A673 (cell line): Measurements from ENCODE around the gene PRR14L. TPM values are rescaled to one million over a fixed set of nuclear protein-coding genes. Genes with fewer than 3 reads are reported as not detected.

Experiments
- BruUV-seq: library from RNA; stranded (reverse); fragments of 400-500 nt; replicated peaks from 2 replicates; lab custom pipeline; 2021; lab: Mats Ljungman, UMichigan
- CTCF ChIA-PET: fragments of 300-600 bp; sonication (Branson Sonifier 250); formaldehyde crosslinking; loops from one replicate; lab custom pipeline; 2022; ENCODE audit warnings: antibody characterized with exemption; lab: Charles Lee
- POLR2A ChIA-PET: fragments of 300-600 bp; sonication (Branson Sonifier 250); formaldehyde crosslinking; loops from one replicate; lab custom pipeline; 2022; ENCODE audit warnings: antibody characterized with exemption; ENCODE audit not compliant: low non-redundant PET; lab: Charles Lee
- DNase-seq: peaks from one replicate; pipeline ENCODE4 v3.0.0-alpha.2; 2015; ENCODE audit warnings: low spot score
- H3K27ac ChIP-seq: fragments of 200-600 bp; sonication (generic); 2 replicates; pipeline ENCODE4 v1.5.1; 2016; ENCODE audit warnings: mixed run types, low read depth, mild to moderate bottlenecking, mixed read lengths, antibody characterized with exemption, low read length; ENCODE audit not compliant: poor library complexity, severe bottlenecking
- H3K27me3 ChIP-seq: fragments of 200-600 bp; sonication (generic); replicated peaks from 2 replicates; pipeline ENCODE4 v1.6.1; 2017; ENCODE audit warnings: mixed run types, low read depth, mild to moderate bottlenecking, mixed read lengths, antibody characterized with exemption, low read length; ENCODE audit not compliant: insufficient read depth, poor library complexity
- H3K36me3 ChIP-seq: fragments of 200-600 bp; sonication (generic); 2 replicates; pipeline ENCODE4 v1.6.1; 2016; ENCODE audit warnings: mixed run types, mild to moderate bottlenecking, mixed read lengths, antibody characterized with exemption, low read length; ENCODE audit not compliant: insufficient read depth, poor library complexity, severe bottlenecking
- H3K4me1 ChIP-seq: fragments of 200-600 bp; sonication (generic); 2 replicates; pipeline ENCODE4 v1.6.1; 2017; ENCODE audit warnings: mixed run types, mild to moderate bottlenecking, mixed read lengths, antibody characterized with exemption, low read length; ENCODE audit not compliant: insufficient read depth, poor library complexity, severe bottlenecking
- H3K4me3 ChIP-seq: fragments of 200-600 bp; sonication (generic); 2 replicates; pipeline ENCODE4 v1.5.1; 2016; ENCODE audit warnings: low read depth, mixed run types, mild to moderate bottlenecking, mixed read lengths, low read length; ENCODE audit not compliant: poor library complexity, severe bottlenecking
- H3K9me3 ChIP-seq: fragments of 200-600 bp; sonication (generic); 2 replicates; pipeline ENCODE4 v1.6.1; 2016; ENCODE audit warnings: mixed run types, low read depth, mild to moderate bottlenecking, mixed read lengths, antibody characterized with exemption, low read length; ENCODE audit not compliant: poor library complexity, severe bottlenecking
- CTCF ChIP-seq: fragments of 300-800, 200-600 bp; sonication (generic); conservative IDR thresholded peaks from 2 replicates; pipeline ENCODE4 v1.5.1; 2017; ENCODE audit warnings: low read depth, mild to moderate bottlenecking, antibody characterized with exemption, low read length, moderate library complexity, mixed read lengths
- EZH2 ChIP-seq: fragments of 200-600 bp; sonication (generic); IDR thresholded peaks from 2 replicates; pipeline ENCODE4 v1.6.1; 2017; ENCODE audit warnings: borderline replicate concordance, low read depth, mild to moderate bottlenecking, mixed read lengths, antibody characterized with exemption, low read length; ENCODE audit not compliant: poor library complexity, severe bottlenecking
- intact Hi-C: fragments of 100-400 bp; cut with micrococcal nuclease; formaldehyde crosslinking; loops from one replicate; pipeline ENCODE4 v1.10.0; 2022; ENCODE audit not compliant: unreplicated experiment
- total RNA-seq: library from RNA; stranded (reverse); gene quantifications from 2 replicates; pipeline ENCODE4 v1.2.3, GENCODE V29; 2021

PRR14L gene
- total RNA-seq, 1 experiment from 2014 or later, result 65.4 TPM

GRCh38 chr22:31637447-31637890, 112.5 kb downstream of the PRR14L start:
- ChIA-PET CTCF (no interaction called here), POLR2A (no interaction called here)
- TF ChIP-seq EZH2, result no peak
- no peak for TF ChIP-seq CTCF
- no TSS peak for BruUV-seq
- Histone ChIP-seq H3K4me3 (no peak overlapping the region), H3K4me1 (no peaks in the 10 kb centered on the region), H3K27me3 (no peaks in the 10 kb centered on the region), H3K9me3 (no peaks in the 10 kb centered on the region), H3K27ac (no peak overlapping the region), H3K36me3 (no peaks in the 10 kb centered on the region)
- intact Hi-C loops, result loop anchor here (10.0 kb wide), 1 partner anchor 183 kb away; no protein-coding TSS in a partner anchor
- DNase-seq, result no peak

GRCh38 chr22:31635638-31636306, 114.2 kb downstream of the PRR14L start:
- H3K27me3 ChIP-seq, result no peaks in the 10 kb centered on the region
- H3K4me3 ChIP-seq, result no peak overlapping the region
- H3K4me1 ChIP-seq, result peaks cover 5% of the 10 kb centered on the region
- no peak overlapping the region for H3K27ac ChIP-seq
- DNase-seq, result no peak
- intact Hi-C loops, result loop anchor here (10.0 kb wide), 1 partner anchor 181 kb away; no protein-coding TSS in a partner anchor
- no TSS peak for BruUV-seq
- POLR2A ChIA-PET, result no interaction called here
- TF ChIP-seq CTCF (no peak), EZH2 (no peak)
- no peaks in the 10 kb centered on the region for H3K9me3 ChIP-seq
- CTCF ChIA-PET, result no interaction called here
- H3K36me3 ChIP-seq, result no peaks in the 10 kb centered on the region

GRCh38 chr22:31631436-31631835, 118.5 kb downstream of the PRR14L start:
- ChIA-PET POLR2A (interaction anchor here (0.6 kb wide), 1 partner anchor 19 kb away, joined by 3 read pairs; no protein-coding TSS in a partner anchor), CTCF (interaction anchor here (0.6 kb wide), 1 partner anchor 202 kb away, joined by 4 read pairs; no protein-coding TSS in a partner anchor)
- Histone ChIP-seq H3K27ac (peak overlapping the region; percentile 92), H3K4me3 (peak overlapping the region; percentile 75), H3K4me1 (peaks cover 5% of the 10 kb centered on the region), H3K36me3 (peaks cover 3% of the 10 kb centered on the region), H3K27me3 (no peaks in the 10 kb centered on the region), H3K9me3 (no peaks in the 10 kb centered on the region)
- TF ChIP-seq CTCF, result no peak
- TF ChIP-seq EZH2, result no peak
- intact Hi-C loops, result loop anchor here (10.0 kb wide), 1 partner anchor 177 kb away; no protein-coding TSS in a partner anchor
- DNase-seq, result no peak
- no TSS peak for BruUV-seq

Other genes with a start within 250 kb of the PRR14L start
- 39.0 and 40.8 TPM in 2 replicates for gene PISD, start 87.9 kb downstream of the PRR14L start, total RNA-seq
- gene DEPDC5, start 3.9 kb upstream of the PRR14L start, total RNA-seq, result 39.3 and 41.1 TPM in 2 replicates
- 161 and 177 TPM in 2 replicates for gene YWHAH, start 194.4 kb upstream of the PRR14L start, total RNA-seq